ELF-1 (cell line): ENCODE measurements around the gene FMN1.

Experiments used
- DNase-seq: peaks from one replicate; pipeline ENCODE4 v3.0.0-alpha.2; 2016; ENCODE audit warnings: low read depth, low spot score

The FMN1 gene

DNA sequence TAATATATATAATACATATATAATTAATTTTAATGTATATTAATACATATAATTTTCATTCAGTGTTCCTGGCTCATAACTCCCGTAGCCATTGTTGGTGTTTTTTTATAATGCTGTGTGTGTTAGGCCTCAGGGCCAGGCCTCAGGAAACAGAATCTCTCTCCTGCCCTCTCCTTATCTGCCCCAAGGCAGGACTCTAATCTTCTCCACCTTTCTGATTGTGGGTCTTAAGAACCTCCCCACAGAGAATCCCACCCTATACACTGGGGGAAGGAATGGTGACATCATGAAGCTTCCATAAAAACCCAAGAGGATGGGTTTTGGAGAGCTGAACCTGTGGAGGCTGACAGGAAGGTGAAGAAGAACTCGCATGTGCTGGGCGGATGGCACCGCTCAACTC, 4.0 kb upstream of the FMN1 start:
- no peak for DNase-seq

DNA sequence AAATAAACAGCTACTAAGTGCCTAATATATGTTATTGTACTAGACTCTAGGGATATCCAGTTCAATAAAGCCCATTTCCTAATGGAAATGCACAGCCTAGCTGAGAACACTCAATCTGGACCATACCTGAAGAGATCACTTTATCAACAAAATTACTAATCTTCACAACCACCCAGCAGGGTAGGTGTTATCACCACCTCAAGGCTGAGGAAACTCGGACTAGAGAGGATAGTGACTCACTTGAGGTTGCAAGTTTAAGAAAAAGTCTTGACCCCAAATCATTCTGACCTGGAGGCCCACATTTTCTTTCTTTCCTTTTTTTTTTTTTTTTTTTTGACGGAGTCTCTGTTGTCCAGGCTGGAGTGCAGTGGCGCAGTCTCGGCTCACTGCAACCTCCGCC, 3.1 kb upstream of the FMN1 start:
- no peak for DNase-seq

- no peak for DNase-seq
These were observed 277 bp downstream of the FMN1 start for GRCh38 chr15:33194237-33194636.

GRCh38 chr15:33191591-33191990, 2.9 kb downstream of the FMN1 start:
- DNase-seq: no peak

- DNase-seq: no peak
These were observed 4.0 kb downstream of the FMN1 start for GRCh38 chr15:33190539-33190938.

DNA sequence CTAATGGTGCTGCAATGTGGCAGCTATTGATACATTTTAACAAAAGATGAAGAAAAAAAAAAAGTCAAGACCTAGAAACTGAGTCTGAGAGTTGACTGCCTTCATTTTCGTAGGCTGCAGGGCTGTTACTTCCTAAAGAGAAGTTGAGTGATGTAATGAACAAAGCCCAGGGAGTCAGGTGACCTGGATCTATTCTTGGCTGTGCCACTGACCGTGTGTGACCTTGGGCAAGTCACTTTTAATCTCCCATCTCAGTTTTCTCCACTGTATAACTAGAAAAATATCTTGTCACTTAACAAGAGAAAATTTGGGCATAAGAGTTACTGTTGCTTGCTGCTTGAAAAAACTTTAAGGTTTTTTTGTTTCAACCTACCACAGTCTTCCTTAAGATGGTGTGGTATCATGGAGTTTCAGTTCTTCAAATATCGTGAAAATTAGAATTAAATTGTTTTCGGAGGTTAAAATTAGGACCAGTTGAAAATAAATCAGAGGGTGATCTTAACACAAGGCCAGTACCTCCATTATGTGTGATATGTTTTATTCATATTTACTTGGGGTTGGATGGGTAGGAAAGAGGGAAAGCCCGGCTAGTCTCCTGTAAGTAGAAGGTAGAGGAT, 5.8 kb downstream of the FMN1 start:
- no peak for DNase-seq

DNA sequence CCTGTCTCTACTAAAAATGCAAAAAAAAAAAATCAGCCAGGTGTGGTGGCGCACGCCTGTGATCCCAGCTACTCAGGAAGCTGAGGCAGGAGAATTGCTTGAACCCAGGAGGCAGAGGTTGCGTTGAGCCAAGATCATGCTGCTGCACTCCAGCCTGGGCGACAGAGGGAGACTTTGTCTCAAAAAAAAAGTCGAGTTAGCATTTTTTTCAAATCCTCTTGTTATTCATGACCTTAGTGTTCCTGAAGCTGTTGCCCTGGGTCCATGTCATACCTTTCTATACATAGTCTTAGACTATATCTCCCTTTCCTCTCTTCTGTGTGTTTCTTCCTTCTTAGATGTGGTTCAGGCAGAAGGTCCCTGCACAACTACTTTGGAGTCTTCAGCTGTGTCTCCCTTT, 6.4 kb downstream of the FMN1 start:
- DNase-seq: no peak

- no peak for DNase-seq
These were observed 11.2 kb downstream of the FMN1 start for GRCh38 chr15:33183334-33183733.

DNA sequence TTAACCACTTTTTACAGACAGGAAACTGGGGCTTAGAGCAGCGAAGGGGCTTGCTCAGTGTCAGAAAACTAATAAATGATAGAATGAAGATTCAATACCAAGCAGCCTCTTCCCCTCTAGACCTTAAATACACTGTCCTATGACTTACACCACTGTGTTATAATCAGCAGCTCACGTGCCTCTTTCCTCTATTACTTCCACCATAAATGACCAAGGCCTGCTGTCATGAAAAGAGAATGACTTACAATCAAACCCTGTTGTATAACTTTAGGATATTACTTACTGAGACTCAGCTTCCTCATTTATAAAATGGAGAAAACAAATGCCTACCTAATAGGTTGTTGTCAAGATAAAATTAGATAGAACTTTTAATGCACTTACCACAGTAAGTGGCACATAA, 11.6 kb downstream of the FMN1 start:
- no peak for DNase-seq

- no peak for DNase-seq
These were observed 12.1 kb downstream of the FMN1 start for GRCh38 chr15:33182278-33182905.

- peak; percentile 62 for DNase-seq
These were observed 14.6 kb downstream of the FMN1 start for GRCh38 chr15:33179874-33180273.

- DNase-seq: no peak
These were observed 23.3 kb downstream of the FMN1 start for GRCh38 chr15:33171202-33171601.

GRCh38 chr15:33169625-33170024, 24.9 kb downstream of the FMN1 start:
- no peak for DNase-seq

DNA sequence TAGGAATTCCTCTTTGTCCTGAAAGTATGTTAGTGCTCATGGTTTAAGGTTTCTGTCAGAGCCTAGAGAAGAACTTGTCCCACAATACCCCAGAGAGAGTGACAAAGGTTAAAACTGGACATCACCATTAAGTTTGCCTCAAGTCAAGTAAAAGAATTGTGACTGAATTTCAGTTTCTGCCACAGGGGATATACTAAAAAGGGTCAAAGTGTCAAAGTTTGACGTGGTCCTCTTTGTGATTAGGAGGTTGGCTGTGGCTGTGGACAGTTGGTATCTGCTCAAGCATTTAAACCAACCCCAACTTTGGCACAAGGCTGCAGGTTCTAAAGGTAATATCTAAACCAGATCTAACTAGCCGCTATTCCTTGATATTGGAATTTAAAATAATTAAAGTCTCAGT, 26.1 kb downstream of the FMN1 start:
- DNase-seq: no peak

- DNase-seq: no peak
These were observed 30.7 kb downstream of the FMN1 start for GRCh38 chr15:33163816-33164215.

- DNase-seq: no peak
These were observed 33.3 kb downstream of the FMN1 start for GRCh38 chr15:33161209-33161608.

GRCh38 chr15:33160581-33161165, 33.8 kb downstream of the FMN1 start:
- no peak for DNase-seq

GRCh38 chr15:33159726-33160453, 34.6 kb downstream of the FMN1 start:
- DNase-seq: no peak

- DNase-seq: no peak
These were observed 36.1 kb downstream of the FMN1 start for GRCh38 chr15:33158366-33158765.

DNA sequence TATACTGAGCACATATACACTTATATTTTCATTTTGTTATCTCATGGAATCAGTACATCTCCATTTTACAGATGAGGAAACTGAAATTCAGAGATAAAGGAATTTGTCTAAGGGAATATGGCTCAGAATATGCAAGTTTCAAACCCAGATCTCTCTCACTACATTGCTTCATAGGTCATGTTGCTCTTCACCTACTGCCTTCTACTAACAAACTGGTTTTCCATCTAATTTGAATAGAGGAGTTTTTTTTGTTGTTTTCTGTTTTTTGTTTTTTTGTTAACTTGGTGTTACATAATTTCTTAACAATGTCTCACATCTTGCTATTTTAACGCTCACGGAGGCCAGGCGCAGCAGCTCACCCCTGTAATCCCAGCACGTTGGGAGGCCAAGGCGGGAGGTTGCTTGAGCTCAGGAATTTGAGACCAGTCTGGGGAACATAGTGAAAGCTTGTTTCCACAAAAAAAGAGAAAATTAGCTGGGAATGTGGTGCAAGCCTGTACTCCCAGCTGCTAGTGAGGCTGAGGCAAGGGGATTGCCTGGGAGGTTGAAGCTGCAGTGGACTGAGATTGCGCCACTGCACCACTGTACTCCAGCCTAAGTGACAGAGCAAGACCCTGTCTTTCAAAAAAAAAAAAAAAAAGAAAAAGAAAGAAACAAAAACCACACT, 37.0 kb downstream of the FMN1 start:
- no peak for DNase-seq

DNA sequence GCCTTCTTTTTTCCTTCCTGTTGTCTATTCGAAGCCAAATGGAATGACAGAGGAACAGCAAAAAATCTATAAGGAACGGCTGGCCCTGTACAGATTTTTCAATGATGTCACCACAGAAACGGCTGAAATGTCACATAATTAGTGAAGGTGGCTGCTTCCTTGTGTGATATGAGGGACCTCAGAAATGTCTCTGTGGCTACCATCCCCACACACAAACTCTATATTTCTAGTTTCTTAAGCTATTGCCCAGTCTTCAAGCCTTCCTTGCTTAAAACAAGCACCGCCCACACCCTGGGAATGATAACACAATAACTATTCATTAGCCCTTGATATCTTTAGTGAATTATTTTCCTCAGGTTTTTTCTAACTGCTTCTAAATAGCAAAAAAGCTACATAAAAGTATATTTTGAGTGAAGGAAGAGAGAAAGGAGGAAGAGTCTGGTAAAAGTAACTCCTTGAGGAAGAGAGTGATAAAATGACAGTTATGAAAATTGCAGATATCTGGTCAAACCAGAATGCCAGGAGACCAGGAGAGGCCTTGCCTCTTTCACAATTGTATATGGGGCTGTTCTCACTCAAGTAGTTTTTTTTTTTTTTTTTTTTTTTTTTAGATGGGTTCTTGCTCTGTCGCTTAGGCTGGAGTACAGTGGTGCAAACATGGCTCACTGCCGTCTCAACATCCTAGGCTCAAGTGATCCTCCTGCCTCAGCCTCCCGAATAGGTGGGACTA, 38.7 kb downstream of the FMN1 start:
- DNase-seq: no peak
